GM12891 (cell line): ENCODE measurements around the gene TACC2.

Experiments used
- DNase-seq: peaks from one replicate; pipeline ENCODE4 v3.0.0; 2011; ENCODE audit warnings: low spot score; ENCODE audit not compliant: insufficient read length
- FAIRE-seq: peaks from 2 replicates; lab custom pipeline; 2011; peaks lifted over from hg19 to GRCh38; lab: Jason Lieb, UNC
- PAX5 ChIP-seq: IDR thresholded peaks from 2 replicates; pipeline ENCODE4 v1.6.1; 2011; ENCODE audit warnings: low read length, moderate library complexity, mild to moderate bottlenecking; ENCODE audit not compliant: insufficient read depth, severe bottlenecking
- POLR2A ChIP-seq: IDR thresholded peaks from 2 replicates; pipeline ENCODE4 v1.6.1; 2011; ENCODE audit warnings: low read depth, low read length, control low read depth
- POLR2AphosphoS5 ChIP-seq: IDR thresholded peaks from 2 replicates; pipeline ENCODE4 v1.6.1; 2011; ENCODE audit warnings: low read depth, low read length, control low read depth
- POU2F2 ChIP-seq: IDR thresholded peaks from 2 replicates; pipeline ENCODE4 v1.6.1; 2011; ENCODE audit warnings: low read depth, mild to moderate bottlenecking, control low read depth, low read length, moderate library complexity
- SPI1 ChIP-seq: IDR thresholded peaks from 2 replicates; pipeline ENCODE4 v1.6.1; 2011; ENCODE audit warnings: low read depth, low read length, control low read depth
- TAF1 ChIP-seq: IDR thresholded peaks from 2 replicates; pipeline ENCODE4 v1.6.1; 2011; ENCODE audit warnings: low read depth, low read length, control low read depth

Gene TACC2

GRCh38 chr10:122296363-122297120, 307.6 kb downstream of the TACC2 start:
- FAIRE-seq: peak; percentile 20
- TF ChIP-seq POLR2AphosphoS5 (no peak), POLR2A (no peak), PAX5 (no peak), SPI1 (no peak), POU2F2 (no peak), TAF1 (no peak)
- no peak for DNase-seq

- FAIRE-seq (no peak), DNase-seq (no peak)
- no peak for TF ChIP-seq POLR2A
- no peak for TF ChIP-seq SPI1
- TF ChIP-seq POLR2AphosphoS5: no peak
- TF ChIP-seq POU2F2: no peak
- no peak for TF ChIP-seq PAX5
- no peak for TF ChIP-seq TAF1
Observed at GRCh38 chr10:122297583-122297982, 308.6 kb downstream of the TACC2 start.

- FAIRE-seq (no peak), DNase-seq (no peak)
- TF ChIP-seq PAX5 (no peak), POLR2AphosphoS5 (no peak), TAF1 (no peak), POLR2A (no peak), SPI1 (no peak), POU2F2 (no peak)
Observed at GRCh38 chr10:122298206-122298597, 309.2 kb downstream of the TACC2 start.

- DNase-seq (peak; percentile 65), FAIRE-seq (peak; percentile 79)
- TF ChIP-seq POLR2A (no peak), POLR2AphosphoS5 (no peak), SPI1 (no peak), POU2F2 (no peak), PAX5 (no peak), TAF1 (no peak)
Observed at GRCh38 chr10:122298598-122299301, 309.8 kb downstream of the TACC2 start.

- DNase-seq: no peak
- TF ChIP-seq TAF1 (no peak), PAX5 (no peak), POU2F2 (no peak), POLR2A (no peak), SPI1 (no peak), POLR2AphosphoS5 (no peak)
- no peak for FAIRE-seq
Observed at GRCh38 chr10:122299423-122300075, 310.6 kb downstream of the TACC2 start.

GRCh38 chr10:122301055-122301810, 312.3 kb downstream of the TACC2 start:
- TF ChIP-seq SPI1 (no peak), POLR2A (no peak), TAF1 (no peak), POU2F2 (no peak), POLR2AphosphoS5 (no peak), PAX5 (no peak)
- no peak for FAIRE-seq
- DNase-seq: no peak

- no peak for FAIRE-seq
- TF ChIP-seq POLR2AphosphoS5 (no peak), SPI1 (no peak), POLR2A (no peak), TAF1 (no peak), PAX5 (no peak), POU2F2 (no peak)
- DNase-seq: no peak
Observed at GRCh38 chr10:122301811-122302115, 312.8 kb downstream of the TACC2 start.

- FAIRE-seq: no peak
- no peak for TF ChIP-seq SPI1
- TF ChIP-seq TAF1: no peak
- TF ChIP-seq POLR2AphosphoS5: no peak
- TF ChIP-seq POU2F2: no peak
- TF ChIP-seq PAX5: no peak
- TF ChIP-seq POLR2A: no peak
- no peak for DNase-seq
Observed at GRCh38 chr10:122302315-122302714, 313.4 kb downstream of the TACC2 start.

- no peak for FAIRE-seq
- no peak for DNase-seq
- no peak for TF ChIP-seq SPI1
- no peak for TF ChIP-seq POLR2AphosphoS5
- TF ChIP-seq POLR2A: no peak
- no peak for TF ChIP-seq POU2F2
- no peak for TF ChIP-seq PAX5
- no peak for TF ChIP-seq TAF1
Observed at GRCh38 chr10:122303271-122304053, 314.5 kb downstream of the TACC2 start.
